CD4-positive, alpha-beta T cell (primary cell): Measurements from ENCODE around the gene ROCK1. TPM values are rescaled to one million over a fixed set of nuclear protein-coding genes. Genes with fewer than 3 reads are reported as not detected.

Source experiments
- ATAC-seq: fragments of 200-7000 bp; cut with Tn5 transposase; one replicate; pipeline ENCODE4 v1.10.0; 2022; ENCODE audit warnings: mild to moderate bottlenecking; ENCODE audit not compliant: poor library complexity
- CTCF ChIA-PET: fragments of 350-600 bp; sonication (Branson Sonifier 250); formaldehyde crosslinking; loops from one replicate; lab custom pipeline; 2021; ENCODE audit warnings: antibody characterized with exemption, inconsistent platforms; lab: Charles Lee
- POLR2A ChIA-PET: fragments of 350-600 bp; sonication (Branson Sonifier 250); formaldehyde crosslinking; loops from one replicate; lab custom pipeline; 2021; ENCODE audit warnings: antibody characterized with exemption, inconsistent platforms; lab: Charles Lee
- DNase-seq, 14 experiments: peaks; one replicate each; pipeline ENCODE4 v3.0.0-alpha.2; 2013 to 2020; ENCODE audit warnings: mixed read lengths in 2 of 14
- H3K27ac ChIP-seq, 2 donors: one replicate each; pipeline versions ENCODE4 v1.5.1 to v1.7.0; 2013; ENCODE audit warnings: low read length in 2 of 2, low read depth in 1 of 2, mild to moderate bottlenecking in 1 of 2
- H3K27me3 ChIP-seq, 2 experiments: 1 replicate in 1 of 2; 2 replicates in 1 of 2; pipeline versions ENCODE4 v1.6.1 to v1.7.0; 2013; ENCODE audit warnings: low read length in 2 of 2, control low read depth in 1 of 2, mild to moderate bottlenecking in 1 of 2, moderate library complexity in 1 of 2; ENCODE audit not compliant: insufficient read depth in 2 of 2, control insufficient read depth in 1 of 2
- H3K36me3 ChIP-seq: one replicate; pipeline ENCODE4 v1.6.1; 2013; ENCODE audit warnings: low read length, control low read depth; ENCODE audit not compliant: insufficient read depth
- H3K4me1 ChIP-seq: one replicate; pipeline ENCODE4 v1.6.1; 2013; ENCODE audit warnings: low read length, control low read depth; ENCODE audit not compliant: insufficient read depth
- H3K4me3 ChIP-seq: one replicate; pipeline ENCODE4 v1.5.1; 2013; ENCODE audit warnings: mild to moderate bottlenecking, low read length, moderate library complexity
- H3K9me3 ChIP-seq, 2 experiments: 1 replicate in 1 of 2; 2 replicates in 1 of 2; pipeline versions ENCODE4 v1.6.1 to v1.7.0; 2013; ENCODE audit warnings: low read length in 2 of 2, mild to moderate bottlenecking in 2 of 2, control low read depth in 1 of 2, moderate library complexity in 1 of 2; ENCODE audit not compliant: control insufficient read depth in 1 of 2, insufficient read depth in 1 of 2
- H3K27ac Mint-ChIP-seq: one replicate; pipeline ENCODE4 v1.8.0; 2020; ENCODE audit warnings: mixed read lengths
- H3K27me3 Mint-ChIP-seq: one replicate; pipeline ENCODE4 v1.8.0; 2021; ENCODE audit warnings: mixed read lengths
- H3K36me3 Mint-ChIP-seq: one replicate; pipeline ENCODE4 v1.8.0; 2021; ENCODE audit warnings: low read depth, mixed read lengths
- H3K4me1 Mint-ChIP-seq: one replicate; pipeline ENCODE4 v1.8.0; 2021; ENCODE audit warnings: low read depth, mixed read lengths
- H3K4me3 Mint-ChIP-seq: one replicate; pipeline ENCODE4 v1.8.0; 2020; ENCODE audit warnings: mild to moderate bottlenecking, mixed read lengths
- H3K9me3 Mint-ChIP-seq: one replicate; pipeline ENCODE4 v1.8.0; 2020; ENCODE audit warnings: mixed read lengths
- CTCF ChIP-seq: fragments of 200-600 bp; IDR thresholded peaks from one replicate; pipeline ENCODE4 v1.8.0; 2022; ENCODE audit warnings: antibody characterized with exemption, mild to moderate bottlenecking
- intact Hi-C, 2 experiments: fragments of 100-400 bp; cut with DNase I in 1 of 2; cut with micrococcal nuclease in 1 of 2; formaldehyde crosslinking; loops; one replicate each; pipeline versions ENCODE4 v1.15.1 to v1.9.0; 2023 to 2025; cut with DNase I, micrococcal nuclease
- total RNA-seq, 174 experiments: library from RNA in 2 of 174; stranded (reverse) in 2 of 174; gene quantifications; one replicate each; pipeline ENCODE4 v1.2.3 and lab custom pipeline; 2021 to 2026

The ROCK1 gene
- total RNA-seq, 2 experiments from 2014 or later = 85.5 to 91.2 TPM

- no peaks in the 10 kb centered on the region for H3K9me3 ChIP-seq
- no peak for DNase-seq
- no peak overlapping the region for H3K4me3 ChIP-seq
- Mint-ChIP-seq H3K27ac (no peak overlapping the region), H3K4me3 (no peak overlapping the region), H3K9me3 (no peaks in the 10 kb centered on the region), H3K27me3 (no peaks in the 10 kb centered on the region), H3K36me3 (peaks cover 17% of the 10 kb centered on the region), H3K4me1 (peaks cover 69% of the 10 kb centered on the region)
- H3K27me3 ChIP-seq = no peaks in the 10 kb centered on the region
- ATAC-seq = no peak
- H3K4me1 ChIP-seq = peaks cover 13% of the 10 kb centered on the region
- H3K36me3 ChIP-seq = peaks cover 2% of the 10 kb centered on the region
- intact Hi-C loops = loop anchor here in 1 of 2 experiments (5.0 kb wide), 1 partner anchor 41 kb away; the partner anchor contains the start of gene ROCK1
- H3K27ac ChIP-seq = no peak overlapping the region
- ChIA-PET POLR2A (no interaction called here), CTCF (interaction anchor here (0.7 kb wide), 1 partner anchor 19 kb away, joined by 3 read pairs; no protein-coding TSS in a partner anchor)
- TF ChIP-seq CTCF = no peak
Observed at GRCh38 chr18:21071071-21071470, 40.5 kb downstream of the ROCK1 start.

DNA sequence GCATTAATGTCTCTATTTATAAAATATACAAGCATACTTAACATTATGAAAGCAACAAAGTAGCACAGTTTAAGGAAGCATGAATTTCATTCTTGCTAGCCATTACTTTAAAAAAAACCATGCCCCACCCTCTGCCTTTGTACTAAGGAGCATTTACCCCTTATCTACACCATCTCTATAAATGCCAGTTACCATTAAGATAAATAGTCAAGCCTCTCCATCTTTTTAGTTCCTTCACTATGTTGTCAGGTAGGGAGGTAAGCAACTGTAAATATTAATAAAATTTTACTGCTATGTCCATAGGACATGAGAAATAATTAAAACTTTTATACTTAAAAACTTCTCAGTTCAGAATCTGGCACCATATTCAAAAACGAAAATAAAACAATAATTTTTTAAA, 42.1 kb downstream of the ROCK1 start:
- no peak overlapping the region for H3K4me3 ChIP-seq
- no peak for TF ChIP-seq CTCF
- H3K27ac ChIP-seq = no peak overlapping the region
- Mint-ChIP-seq H3K27me3 (no peaks in the 10 kb centered on the region), H3K9me3 (no peaks in the 10 kb centered on the region), H3K36me3 (peaks cover 25% of the 10 kb centered on the region), H3K27ac (no peak overlapping the region), H3K4me1 (peaks cover 61% of the 10 kb centered on the region), H3K4me3 (no peak overlapping the region)
- POLR2A ChIA-PET = no interaction called here
- H3K9me3 ChIP-seq = no peaks in the 10 kb centered on the region
- intact Hi-C loops = no loop called here
- peaks cover 7% of the 10 kb centered on the region for H3K4me1 ChIP-seq
- peaks cover 2% of the 10 kb centered on the region for H3K36me3 ChIP-seq
- CTCF ChIA-PET = no interaction called here
- DNase-seq (no peak), ATAC-seq (no peak)
- H3K27me3 ChIP-seq = no peaks in the 10 kb centered on the region

- no peak overlapping the region for H3K27ac ChIP-seq
- peaks cover 71% of the 10 kb centered on the region for H3K36me3 Mint-ChIP-seq
Observed at GRCh38 chr18:21064347-21064746, 47.3 kb downstream of the ROCK1 start.

More at GRCh38 chr18:21064347-21064746, 47.3 kb downstream of the ROCK1 start:
- DNase-seq (no peak), ATAC-seq (no peak)
- peaks cover 69% of the 10 kb centered on the region for H3K4me1 Mint-ChIP-seq
- H3K9me3 ChIP-seq = no peaks in the 10 kb centered on the region
- no peaks in the 10 kb centered on the region for H3K36me3 ChIP-seq
- no peaks in the 10 kb centered on the region for H3K27me3 Mint-ChIP-seq
- H3K4me1 ChIP-seq = no peaks in the 10 kb centered on the region
- no peaks in the 10 kb centered on the region for H3K9me3 Mint-ChIP-seq
- ChIA-PET POLR2A (no interaction called here), CTCF (interaction anchor here (1.8 kb wide), 1 partner anchor 8 kb away, joined by 5 read pairs; no protein-coding TSS in a partner anchor)
- intact Hi-C loops = no loop called here
- H3K27me3 ChIP-seq = no peaks in the 10 kb centered on the region
- no peak overlapping the region for H3K4me3 Mint-ChIP-seq
- TF ChIP-seq CTCF = no peak
- peak overlapping the region; percentile 55 for H3K27ac Mint-ChIP-seq
- no peak overlapping the region for H3K4me3 ChIP-seq
